ENCODE results near the gene FZR1.

GRCh38 chr19:3575260-3575741, 69.2 kb downstream of the FZR1 start:
- TF ChIP-seq CTCF (IDR thresholded peaks at IDR 0.05; ENCODE audit: borderline replicate concordance, extremely low read depth, low read length, poor library complexity, severe bottlenecking) (no peak), EZH2 (IDR thresholded peaks at IDR 0.05; ENCODE audit: borderline replicate concordance, low read depth, low read length, severe bottlenecking) (no peak)

Data from DND-41 (cell line).